K562 (cell line): ENCODE data around the gene UBXN11. TPM values are rescaled to one million over a fixed set of nuclear protein-coding genes. Genes with fewer than 3 reads are reported as not detected.

ENCODE experiments used
- ATAC-seq: fragments of 200-7000 bp; cut with Tn5 transposase; 3 replicates; pipeline ENCODE4 v1.9.1; 2020; ENCODE audit warnings: moderate library complexity
- BruUV-seq: library from RNA; stranded (reverse); fragments of 400-500 nt; replicated peaks from 2 replicates; lab custom pipeline; 2021; lab: Mats Ljungman, UMichigan
- CTCF ChIA-PET: fragments of 300-600 bp; formaldehyde crosslinking; extraction: SDS; loops from one replicate; lab custom pipeline; 2021; ENCODE audit warnings: low intra/inter-chr PET ratio; lab: Yijun Ruan, JAX
- POLR2A ChIA-PET: fragments of 300-600, 350-650 bp; sonication (Branson Sonifier 250); formaldehyde crosslinking; extraction: SDS; loops from one replicate; lab custom pipeline; 2021; ENCODE audit warnings: antibody characterized with exemption, inconsistent platforms; lab: Yijun Ruan, JAX
- DNase-seq, 4 experiments: peaks; one replicate each; pipeline versions ENCODE4 v3.0.0 to v3.0.0-alpha.2; 2011 to 2018; ENCODE audit warnings: low spot score in 3 of 4, mixed read lengths in 3 of 4; ENCODE audit errors: extremely low read depth in 1 of 4
- FAIRE-seq: peaks from 2 replicates; lab custom pipeline; 2011; peaks lifted over from hg19 to GRCh38; lab: Jason Lieb, UNC
- H2AFZ ChIP-seq: 2 replicates; pipeline ENCODE4 v1.6.0; 2011; ENCODE audit warnings: low read depth, low read length, control low read depth, inconsistent platforms
- H3K27ac ChIP-seq: fragments of 200-600 bp; 3 replicates; pipeline ENCODE4 v1.8.0; 2011; ENCODE audit warnings: low read depth, mild to moderate bottlenecking, control low read depth, inconsistent platforms, low read length, moderate library complexity, mixed read lengths; ENCODE audit errors: extremely low read depth
- H3K27me3 ChIP-seq, 2 experiments: fragments of 300-600 bp in 1 of 2; 2 replicates in 1 of 2; 3 replicates in 1 of 2; pipeline versions ENCODE4 v1.6.0 to v1.8.0; 2011; ENCODE audit warnings: inconsistent platforms in 2 of 2, low read length in 2 of 2, mild to moderate bottlenecking in 1 of 2, mixed read lengths in 1 of 2, moderate library complexity in 1 of 2; ENCODE audit not compliant: control insufficient read depth in 2 of 2, insufficient read depth in 2 of 2
- H3K36me3 ChIP-seq: fragments of 300-600 bp; 3 replicates; pipeline ENCODE4 v1.8.0; 2011; ENCODE audit warnings: mild to moderate bottlenecking, low read length, inconsistent platforms; ENCODE audit not compliant: control insufficient read depth, insufficient read depth
- H3K4me1 ChIP-seq, 2 experiments: fragments of 200-600 bp in 1 of 2; replicated peaks in 1 of 2; 2 replicates in 1 of 2; 3 replicates in 1 of 2; pipeline versions ENCODE4 v1.5.1 to v1.8.0; 2011; ENCODE audit warnings: inconsistent platforms in 2 of 2, low read length in 2 of 2, mild to moderate bottlenecking in 1 of 2, mixed read lengths in 1 of 2, moderate library complexity in 1 of 2; ENCODE audit not compliant: control insufficient read depth in 2 of 2, insufficient read depth in 2 of 2
- H3K4me2 ChIP-seq: 2 replicates; pipeline ENCODE4 v1.6.1; 2011; ENCODE audit warnings: low read length, control low read depth, inconsistent platforms, mixed read lengths; ENCODE audit not compliant: insufficient read depth
- H3K4me3 ChIP-seq: fragments of 200-600 bp; sonication (generic), shearing (Covaris generic); 2 replicates; pipeline ENCODE4 v1.5.1; 2016; ENCODE audit warnings: control low read depth, inconsistent platforms
- H3K79me2 ChIP-seq: fragments of 200-600 bp; 3 replicates; pipeline ENCODE4 v1.8.0; 2011; ENCODE audit warnings: low read length, inconsistent platforms; ENCODE audit not compliant: control insufficient read depth, insufficient read depth
- H3K9ac ChIP-seq, 2 experiments: 2 replicates each; pipeline versions ENCODE4 v1.6.0 to v1.6.1; 2011; ENCODE audit warnings: low read depth in 2 of 2, low read length in 2 of 2, control low read depth in 1 of 2, inconsistent platforms in 1 of 2, mild to moderate bottlenecking in 1 of 2, mixed read lengths in 1 of 2; ENCODE audit not compliant: insufficient read depth in 1 of 2
- H3K9me1 ChIP-seq: one replicate; pipeline ENCODE4 v1.6.0; 2011; ENCODE audit warnings: inconsistent platforms, mild to moderate bottlenecking, low read length, moderate library complexity; ENCODE audit not compliant: control insufficient read depth, insufficient read depth
- H3K9me3 ChIP-seq: replicated peaks from 2 replicates; pipeline ENCODE4 v1.5.1; 2011; ENCODE audit warnings: low read depth, low read length, inconsistent platforms; ENCODE audit not compliant: control insufficient read depth, insufficient read depth
- H4K20me1 ChIP-seq: replicated peaks from 2 replicates; pipeline ENCODE4 v1.6.1; 2011; ENCODE audit warnings: low read length, inconsistent platforms, mixed read lengths; ENCODE audit not compliant: control insufficient read depth, insufficient read depth
- AFF4 ChIP-seq: sonication (generic); formaldehyde crosslinking; IDR thresholded peaks from 2 replicates; pipeline ENCODE4 v1.8.0; 2023; ENCODE audit warnings: mild to moderate bottlenecking, missing genetic modification reagents
- ELF4 ChIP-seq: fragments of 450-650 bp; formaldehyde crosslinking; IDR thresholded peaks from 2 replicates; pipeline ENCODE4 v1.4.0; 2022; ENCODE audit warnings: missing genetic modification characterization
- NFE2 ChIP-seq: IDR thresholded peaks from 2 replicates; pipeline ENCODE4 v1.6.1; 2014; ENCODE audit warnings: antibody characterized with exemption, low read depth
- PBX2 ChIP-seq, 2 experiments: IDR thresholded peaks in 1 of 2; conservative IDR thresholded peaks in 1 of 2; 2 replicates each; pipeline ENCODE4 v1.6.1; 2016; ENCODE audit warnings: low read depth in 2 of 2, mild to moderate bottlenecking in 1 of 2, missing compliant biosample characterization in 1 of 2, missing genetic modification characterization in 1 of 2, moderate library complexity in 1 of 2
- USF1 ChIP-seq: sonication (generic); formaldehyde crosslinking; IDR thresholded peaks from 2 replicates; pipeline ENCODE4 v1.9.0; 2022; ENCODE audit warnings: mild to moderate bottlenecking, missing genetic modification reagents
- ZNF3 ChIP-seq: fragments of 250-450 bp; sonication (Bioruptor Pico); IDR thresholded peaks from 2 replicates; pipeline ENCODE4 v1.5.0; 2021; ENCODE audit warnings: mild to moderate bottlenecking, moderate library complexity
- WGBS: fragments of 100-300 bp; shearing (Covaris generic); methylation state at CpG from one replicate; pipeline ENCODE4 v1.1.6; 2016; ENCODE audit warnings: low coverage, mixed read lengths; ENCODE audit not compliant: insufficient coverage; ENCODE audit errors: missing lambda C conversion rate; 5-methylcytosine and 5-hydroxymethylcytosine counted together
- in situ Hi-C: fragments of 300-500 bp; cut with MboI; formaldehyde crosslinking; loops from 4 replicates; pipeline ENCODE4 v1.15.0; 2018; ENCODE audit warnings: inconsistent platforms, mixed read lengths
- intact Hi-C: fragments of 100-400 bp; cut with micrococcal nuclease; formaldehyde crosslinking; loops from 2 replicates; pipeline ENCODE4 v1.14.2; 2022
- polyA plus RNA-seq, 8 experiments: library from polyadenylated mRNA; depleted of rRNA in 4 of 8; stranded (reverse) in 5 of 8; unstranded in 3 of 8; fragments of >200 nt; fragmentation: Nextera tagmentation in 2 of 8; fragmentation: Illumina TruSeq in 1 of 8; extraction: Ambion mirVana in 2 of 8; extraction: Trizol in 1 of 8; gene quantifications; 2 replicates each; pipeline versions ENCODE4 v1.2.1 to v1.2.3, GENCODE V29; 2011 to 2014; ENCODE audit warnings: inconsistent platforms in 1 of 8, missing spikeins in 1 of 8
- total RNA-seq, 7 experiments: library from RNA; depleted of rRNA in 6 of 7; stranded (reverse); fragments of >200 nt in 6 of 7; fragmentation: Illumina TruSeq in 2 of 7; extraction: Trizol in 2 of 7; gene quantifications; 2 replicates each; pipeline versions ENCODE4 v1.2.1 to v1.2.3, GENCODE V29; 2011 to 2021; ENCODE audit warnings: low replicate concordance in 1 of 7
- TF ChIP-seq, protein P1 (sequence below), 3 experiments: fragments of 200-800 bp in 1 of 3; fragments of 250-450 bp in 1 of 3; fragments of 450-650 bp in 1 of 3; sonication (Bioruptor Pico) in 1 of 3; sonication (Bioruptor generic) in 1 of 3; formaldehyde crosslinking in 1 of 3; IDR thresholded peaks; 2 replicates each; pipeline versions ENCODE4 v1.6.1 to v1.8.0; 2016 to 2022; ENCODE audit warnings: mild to moderate bottlenecking in 2 of 3, missing genetic modification characterization in 2 of 3, missing compliant biosample characterization in 1 of 3, moderate library complexity in 1 of 3

The UBXN11 gene
- total and polyA plus RNA-seq, 9 of the 15 experiments (the other 6 are each of a cell fraction or from before 2014, with no cell fraction given), result 0.48 to 34.3 (median 11.3) TPM

DNA sequence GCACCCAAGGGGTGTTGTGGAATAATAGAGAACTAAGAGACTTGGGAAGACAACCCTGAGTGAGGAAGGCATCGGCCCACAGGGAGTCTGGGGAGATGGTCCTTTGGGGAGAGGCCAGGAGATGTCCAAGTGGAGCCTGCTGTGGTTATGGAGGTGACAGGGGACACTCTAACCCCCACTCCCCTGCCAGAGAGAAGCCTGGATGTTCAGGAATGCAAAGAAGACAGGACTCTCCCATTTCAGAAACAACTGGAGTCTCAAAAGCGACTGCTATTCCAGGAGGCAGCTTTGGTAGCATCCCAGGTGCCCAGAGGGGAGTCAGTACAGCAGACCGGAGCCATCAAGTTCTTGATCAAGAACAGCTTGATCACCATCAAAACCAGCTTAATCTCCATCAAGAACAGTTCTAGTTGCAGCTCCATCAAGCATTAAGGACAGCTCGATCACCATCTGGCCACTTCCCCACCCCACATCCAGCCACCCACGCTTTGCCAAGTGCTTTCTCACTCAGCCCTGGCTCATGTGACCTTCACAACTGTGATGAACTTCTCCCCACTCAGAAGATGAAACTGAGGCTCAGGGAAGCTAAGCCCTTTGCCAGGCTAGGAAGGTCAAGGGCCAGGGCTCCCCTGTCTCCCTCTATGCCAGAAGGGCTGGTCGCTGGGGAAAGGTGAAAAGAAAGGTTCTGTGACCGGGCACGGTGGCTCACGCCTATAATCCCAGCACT lies 12.1 kb upstream of the UBXN11 start:
- H3K4me2 ChIP-seq, result peak overlapping the region; percentile 80
- ATAC-seq, result peak; percentile 1; the same call in 2 of the 3 replicates
- FAIRE-seq, result peak; percentile 79
- ChIA-PET POLR2A (interaction anchor here (0.5 to 2.5 kb wide), 13 partner anchors 11 to 244 kb away, joined by 3 to 13 read pairs (median 4); partner anchors contain the start of genes PDIK1L and UBXN11), CTCF (no interaction called here)
- in situ Hi-C loops (no loop called here), intact Hi-C loops (no loop called here)
- peak in 2 of 4 experiments; percentile 48 to 54 for DNase-seq
- WGBS, result 66% methylated on average over 9 of the region's 9 CpGs
- no TSS peak for BruUV-seq
- no peaks in the 10 kb centered on the region for H3K27me3 ChIP-seq
- H4K20me1 ChIP-seq, result no peaks in the 10 kb centered on the region
- H3K4me1 ChIP-seq, result peaks cover 57 to 58% of the 10 kb centered on the region in 2 experiments
- peak overlapping the region; percentile 79; the same call in 1 of the 2 replicates for H2AFZ ChIP-seq
- H3K9me1 ChIP-seq, result no peaks in the 10 kb centered on the region
- H3K9ac ChIP-seq, result peak overlapping the region; percentile 48 to 87; a peak in 3 of 4 replicates
- H3K9me3 ChIP-seq, result no peaks in the 10 kb centered on the region
- peaks cover 10% of the 10 kb centered on the region; the same call in 2 of the 3 replicates for H3K36me3 ChIP-seq
- H3K27ac ChIP-seq, result peak overlapping the region; percentile 68
- H3K79me2 ChIP-seq, result peaks cover 2% of the 10 kb centered on the region; the same call in 1 of the 3 replicates
- H3K4me3 ChIP-seq, result peak overlapping the region; percentile 21; the same call in 1 of the 2 replicates
- TF ChIP-seq NFE2 (no peak; the same call in 1 of the 2 replicates), ELF4 (CRISPR knock-in tag) (0 out of 2 replicates have a peak, but pooled peaks have one; percentile 5), AFF4 (CRISPR knock-in tag) (no peak), ZNF3 (no peak), USF1 (CRISPR knock-in tag) (peak; percentile 57; the same call in 1 of the 2 replicates), PBX2 (CRISPR knock-in tag; IDR thresholded peaks at IDR 0.05; ENCODE audit: low read depth) (no peak), PBX2 (tag; conservative IDR thresholded peaks at IDR 0.05; ENCODE audit: low read depth) (no peak)
- TF ChIP-seq, protein P1, sequence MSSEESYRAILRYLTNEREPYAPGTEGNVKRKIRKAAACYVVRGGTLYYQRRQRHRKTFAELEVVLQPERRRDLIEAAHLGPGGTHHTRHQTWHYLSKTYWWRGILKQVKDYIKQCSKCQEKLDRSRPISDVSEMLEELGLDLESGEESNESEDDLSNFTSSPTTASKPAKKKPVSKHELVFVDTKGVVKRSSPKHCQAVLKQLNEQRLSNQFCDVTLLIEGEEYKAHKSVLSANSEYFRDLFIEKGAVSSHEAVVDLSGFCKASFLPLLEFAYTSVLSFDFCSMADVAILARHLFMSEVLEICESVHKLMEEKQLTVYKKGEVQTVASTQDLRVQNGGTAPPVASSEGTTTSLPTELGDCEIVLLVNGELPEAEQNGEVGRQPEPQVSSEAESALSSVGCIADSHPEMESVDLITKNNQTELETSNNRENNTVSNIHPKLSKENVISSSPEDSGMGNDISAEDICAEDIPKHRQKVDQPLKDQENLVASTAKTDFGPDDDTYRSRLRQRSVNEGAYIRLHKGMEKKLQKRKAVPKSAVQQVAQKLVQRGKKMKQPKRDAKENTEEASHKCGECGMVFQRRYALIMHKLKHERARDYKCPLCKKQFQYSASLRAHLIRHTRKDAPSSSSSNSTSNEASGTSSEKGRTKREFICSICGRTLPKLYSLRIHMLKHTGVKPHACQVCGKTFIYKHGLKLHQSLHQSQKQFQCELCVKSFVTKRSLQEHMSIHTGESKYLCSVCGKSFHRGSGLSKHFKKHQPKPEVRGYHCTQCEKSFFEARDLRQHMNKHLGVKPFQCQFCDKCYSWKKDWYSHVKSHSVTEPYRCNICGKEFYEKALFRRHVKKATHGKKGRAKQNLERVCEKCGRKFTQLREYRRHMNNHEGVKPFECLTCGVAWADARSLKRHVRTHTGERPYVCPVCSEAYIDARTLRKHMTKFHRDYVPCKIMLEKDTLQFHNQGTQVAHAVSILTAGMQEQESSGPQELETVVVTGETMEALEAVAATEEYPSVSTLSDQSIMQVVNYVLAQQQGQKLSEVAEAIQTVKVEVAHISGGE (CRISPR knock-in tag; IDR thresholded peaks at IDR 0.05), result no peak
